SK-N-MC (cell line): ENCODE measurements around the gene FOXO1.

Source experiments
- DNase-seq: peaks from one replicate; pipeline ENCODE4 v3.0.0-alpha.2; 2011; ENCODE audit warnings: low read depth, low spot score
- H3K27ac ChIP-seq: fragments of 200-600 bp; sonication (generic); 2 replicates; pipeline ENCODE4 v1.5.1; 2016; ENCODE audit warnings: mixed run types
- H3K36me3 ChIP-seq: fragments of 200-600 bp; sonication (generic); 2 replicates; pipeline ENCODE4 v1.6.1; 2017; ENCODE audit warnings: antibody characterized with exemption, low read length, mixed read lengths; ENCODE audit not compliant: insufficient read depth
- H3K4me3 ChIP-seq: fragments of 200-600 bp; sonication (generic); 2 replicates; pipeline ENCODE4 v1.5.1; 2016
- H3K9ac ChIP-seq: fragments of 200-600 bp; sonication (generic); 2 replicates; pipeline ENCODE4 v1.8.0; 2017; ENCODE audit warnings: mixed run types, mixed read lengths; ENCODE audit not compliant: insufficient read length
- H3K9me3 ChIP-seq: fragments of 200-600 bp; sonication (generic); 2 replicates; pipeline ENCODE4 v1.6.1; 2017; ENCODE audit warnings: low read depth, mild to moderate bottlenecking, antibody characterized with exemption, low read length, moderate library complexity, mixed read lengths
- EZH2 ChIP-seq: fragments of 200-600 bp; sonication (generic); IDR thresholded peaks from one replicate; pipeline ENCODE4 v1.6.1; 2017; ENCODE audit warnings: antibody characterized with exemption
- FOXP2 ChIP-seq: optimal IDR thresholded peaks from 2 replicates; pipeline ENCODE3; 2011; ENCODE audit warnings: mild to moderate bottlenecking, moderate library complexity; ENCODE audit not compliant: insufficient read depth; ENCODE audit errors: extremely low read length, control extremely low read depth
- POLR2AphosphoS5 ChIP-seq: IDR thresholded peaks from 2 replicates; pipeline ENCODE4 v1.6.1; 2012; ENCODE audit warnings: mild to moderate bottlenecking, low read depth, low read length, borderline replicate concordance

Gene FOXO1

DNA sequence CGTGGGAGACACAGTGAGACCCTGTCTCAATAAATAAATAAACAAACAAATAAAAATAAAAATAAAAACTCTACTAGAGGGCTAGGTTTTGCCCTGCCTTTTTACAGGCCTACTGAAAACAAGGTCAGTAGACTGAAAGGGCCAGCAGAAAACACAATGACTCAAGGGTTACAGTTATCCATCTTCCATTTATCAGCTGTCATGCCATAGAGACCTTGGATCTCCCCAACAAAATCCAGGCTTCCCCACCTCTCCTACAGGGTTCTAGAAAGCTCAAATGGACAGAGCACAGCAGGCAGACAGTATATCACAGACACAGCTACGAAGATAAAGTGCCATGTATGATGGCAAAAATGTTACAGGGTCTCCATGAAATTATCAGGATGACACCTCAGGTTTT is 54.4 kb downstream of the FOXO1 start:
- Histone ChIP-seq H3K4me3 (no peak overlapping the region), H3K36me3 (no peaks in the 10 kb centered on the region), H3K27ac (no peak overlapping the region), H3K9me3 (no peaks in the 10 kb centered on the region), H3K9ac (no peak overlapping the region)
- TF ChIP-seq POLR2AphosphoS5 = no peak
- no peak for TF ChIP-seq FOXP2
- TF ChIP-seq EZH2 = no peak
- DNase-seq = no peak

DNA sequence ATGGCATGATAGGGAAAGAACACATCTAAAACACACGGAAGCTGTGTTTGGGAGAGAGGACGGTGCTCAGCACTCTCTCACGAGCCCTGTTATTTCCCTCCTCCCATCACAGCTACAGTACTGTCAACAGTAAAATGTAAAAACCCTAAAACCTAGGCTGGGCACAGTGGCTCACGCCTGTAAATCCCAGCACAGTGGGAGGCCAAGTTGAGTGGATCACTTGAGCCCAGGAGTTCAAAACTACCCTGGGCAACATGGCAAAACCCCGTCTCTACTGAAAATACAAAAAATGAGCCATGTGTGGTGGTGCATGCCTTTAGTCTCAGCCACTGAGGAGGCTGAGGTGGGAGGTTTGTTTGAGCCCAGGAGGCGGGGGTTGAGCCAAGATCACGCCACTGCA is 54.8 kb downstream of the FOXO1 start:
- no peaks in the 10 kb centered on the region for H3K36me3 ChIP-seq

DNA sequence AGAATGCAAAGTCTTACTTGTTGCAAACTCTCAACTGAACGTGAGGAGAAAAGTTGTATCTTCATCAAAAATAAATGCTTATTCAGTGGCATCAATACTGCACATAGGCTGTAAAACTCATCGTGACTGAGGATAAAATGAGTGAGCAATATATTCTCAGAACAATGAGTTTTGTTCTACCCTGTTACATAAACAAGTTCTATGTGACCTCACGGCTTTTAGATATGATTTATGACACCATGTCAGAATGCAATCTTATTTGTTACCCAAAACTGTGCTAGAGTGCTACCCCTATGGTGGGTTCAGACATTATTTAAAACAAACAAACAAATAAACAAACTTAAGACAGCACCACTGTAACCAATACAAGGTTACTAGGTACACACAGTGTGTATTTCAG is 55.4 kb downstream of the FOXO1 start:
- TF ChIP-seq EZH2 (no peak), POLR2AphosphoS5 (no peak), FOXP2 (no peak)
- Histone ChIP-seq H3K9ac (no peak overlapping the region), H3K27ac (no peak overlapping the region), H3K36me3 (no peaks in the 10 kb centered on the region), H3K4me3 (no peak overlapping the region), H3K9me3 (no peaks in the 10 kb centered on the region)
- DNase-seq = no peak

More for the DNA sequence above, 54.8 kb downstream of the FOXO1 start:
- DNase-seq = no peak
- Histone ChIP-seq H3K4me3 (no peak overlapping the region), H3K9ac (no peak overlapping the region), H3K27ac (no peak overlapping the region), H3K9me3 (no peaks in the 10 kb centered on the region)
- TF ChIP-seq EZH2 (no peak), FOXP2 (no peak), POLR2AphosphoS5 (no peak)

DNA sequence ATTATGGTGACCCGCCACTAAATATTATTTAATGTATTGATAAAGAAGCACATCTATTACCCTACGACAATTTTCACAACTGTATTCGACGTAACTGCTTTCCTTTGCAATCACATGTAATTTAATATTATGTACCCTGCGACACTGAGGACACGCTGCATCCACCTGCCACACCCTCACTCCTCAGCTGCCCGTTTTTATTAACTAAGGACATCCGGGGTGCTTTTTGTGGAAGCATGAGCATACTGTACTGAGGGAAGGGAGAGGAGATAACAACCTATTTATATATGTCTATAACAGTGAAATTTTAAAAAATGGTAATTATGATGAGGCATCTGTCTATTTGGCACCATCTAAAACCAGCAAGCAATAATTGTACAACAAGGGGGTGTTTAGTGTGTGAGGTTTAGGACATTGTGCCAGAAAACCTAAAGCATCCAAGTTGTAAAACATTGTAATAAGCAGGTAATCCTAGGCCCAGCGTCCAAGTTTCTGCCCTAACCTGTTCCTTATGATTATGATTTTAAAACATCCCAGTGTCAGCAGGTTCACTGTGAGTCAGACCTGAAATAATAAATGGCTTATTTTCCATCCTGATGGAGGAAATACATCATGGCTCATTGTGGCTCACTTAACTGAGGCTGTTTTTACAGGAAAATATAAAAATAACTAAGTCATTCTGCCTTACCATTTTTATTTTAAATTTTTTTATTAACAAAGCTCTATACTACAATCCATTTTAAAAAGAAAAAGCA is 56.3 kb downstream of the FOXO1 start:
- no peak for DNase-seq

DNA sequence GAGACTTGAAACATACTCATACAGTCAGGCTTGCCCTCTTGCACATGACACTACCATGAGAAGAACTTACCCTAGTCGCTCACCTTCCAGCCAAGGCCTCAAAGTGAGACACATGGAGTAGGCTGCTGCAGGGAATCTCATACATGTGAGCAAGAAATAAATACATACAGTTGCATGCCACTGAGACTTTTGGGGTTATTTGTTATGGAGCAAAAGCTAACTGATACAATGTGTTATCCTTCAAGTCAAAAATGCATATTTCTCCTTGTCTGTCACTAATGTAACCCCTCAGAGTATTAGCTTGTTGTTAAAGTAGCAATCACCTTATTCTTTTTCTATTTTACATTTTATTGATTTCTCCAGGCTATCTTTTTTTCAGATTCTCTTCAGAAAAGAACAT is 58.1 kb downstream of the FOXO1 start:
- no peak for DNase-seq
- Histone ChIP-seq H3K36me3 (no peaks in the 10 kb centered on the region), H3K9ac (no peak overlapping the region), H3K4me3 (no peak overlapping the region), H3K27ac (no peak overlapping the region), H3K9me3 (no peaks in the 10 kb centered on the region)
- TF ChIP-seq EZH2 = no peak

More for the DNA sequence above, 56.3 kb downstream of the FOXO1 start:
- no peak overlapping the region for H3K27ac ChIP-seq
- H3K4me3 ChIP-seq = no peak overlapping the region
- no peaks in the 10 kb centered on the region for H3K36me3 ChIP-seq
- no peaks in the 10 kb centered on the region for H3K9me3 ChIP-seq
- no peak for TF ChIP-seq EZH2
- no peak for TF ChIP-seq POLR2AphosphoS5
- no peak for TF ChIP-seq FOXP2
- no peak overlapping the region for H3K9ac ChIP-seq

DNA sequence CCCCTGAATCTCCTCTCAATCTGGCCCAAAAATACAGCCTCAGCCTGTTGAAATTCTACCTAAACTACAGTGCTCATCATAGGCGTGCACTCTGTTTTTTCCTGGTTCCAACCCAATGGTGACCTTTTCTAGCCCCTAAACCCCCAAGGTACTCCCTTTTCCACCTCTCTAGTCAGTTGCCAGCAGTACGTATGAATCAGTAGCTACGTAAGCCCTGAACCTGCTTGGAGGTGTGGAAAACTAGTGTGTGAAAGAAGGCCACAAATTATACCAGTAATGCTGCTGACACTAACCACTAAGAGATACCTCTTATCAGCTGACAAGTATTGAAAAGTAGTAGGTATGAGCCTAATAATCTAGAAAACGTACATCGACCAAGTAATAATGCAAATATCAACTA is 60.9 kb downstream of the FOXO1 start:
- Histone ChIP-seq H3K9me3 (no peaks in the 10 kb centered on the region), H3K4me3 (no peak overlapping the region), H3K36me3 (no peaks in the 10 kb centered on the region), H3K27ac (no peak overlapping the region), H3K9ac (no peak overlapping the region)
- DNase-seq = no peak
- TF ChIP-seq POLR2AphosphoS5 (no peak), FOXP2 (no peak), EZH2 (no peak)

DNA sequence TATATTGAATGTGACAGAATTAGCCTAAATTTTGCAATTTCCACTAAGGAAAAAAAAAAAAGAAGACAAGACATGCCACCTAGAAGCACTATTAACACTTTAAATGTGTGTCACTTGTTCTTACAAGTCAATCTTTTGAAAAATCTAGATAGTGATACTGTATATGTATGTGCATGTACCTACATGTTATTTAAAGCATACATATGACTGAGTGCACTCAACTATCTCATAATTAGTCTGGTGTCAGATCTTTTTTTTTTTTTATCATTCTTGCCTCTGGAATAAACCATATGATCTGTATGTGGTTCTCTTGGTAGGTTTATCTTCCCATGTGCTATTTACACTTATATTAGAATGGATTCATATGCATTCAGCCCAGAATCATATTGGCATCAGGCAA is 62.3 kb downstream of the FOXO1 start:
- H3K36me3 ChIP-seq = no peaks in the 10 kb centered on the region
- no peak overlapping the region for H3K27ac ChIP-seq

DNA sequence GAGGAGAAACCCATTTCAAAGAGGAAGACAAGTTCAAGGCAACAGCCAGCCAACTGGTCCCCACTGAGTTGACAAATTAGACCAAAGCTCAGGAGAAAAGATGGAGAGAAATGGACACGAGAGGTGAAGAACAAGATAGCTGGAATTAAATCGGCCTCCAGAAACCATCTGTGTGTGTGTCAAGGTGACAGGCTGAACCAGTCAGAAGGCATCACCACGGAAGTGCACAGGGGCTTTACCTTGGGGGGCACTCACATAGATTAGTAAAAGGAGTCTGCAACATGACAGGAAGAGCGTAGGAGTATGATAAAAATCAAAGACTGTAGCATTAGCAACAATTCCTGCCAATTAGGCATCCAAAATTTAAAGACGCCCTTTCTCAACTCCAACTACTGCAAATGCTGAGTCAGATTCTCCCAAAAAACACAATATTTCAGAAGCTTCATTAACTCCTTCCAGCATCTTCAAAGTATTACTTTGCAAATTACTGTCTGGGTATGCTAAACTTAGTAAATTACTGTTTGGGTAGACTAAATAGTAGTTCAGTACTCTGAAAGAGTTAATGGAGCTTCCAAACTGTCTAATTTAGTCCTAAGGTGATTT is 66.2 kb downstream of the FOXO1 start:
- no peak for DNase-seq
- H3K9ac ChIP-seq = no peak overlapping the region
- H3K36me3 ChIP-seq = no peaks in the 10 kb centered on the region
- TF ChIP-seq EZH2 (no peak), FOXP2 (no peak)
- H3K9me3 ChIP-seq = no peaks in the 10 kb centered on the region
- H3K27ac ChIP-seq = no peak overlapping the region
- H3K4me3 ChIP-seq = no peak overlapping the region

More for the DNA sequence above, 62.3 kb downstream of the FOXO1 start:
- Histone ChIP-seq H3K9me3 (no peaks in the 10 kb centered on the region), H3K4me3 (no peak overlapping the region), H3K9ac (no peak overlapping the region)
- DNase-seq = no peak
- TF ChIP-seq FOXP2 = no peak
- TF ChIP-seq EZH2 = no peak
- TF ChIP-seq POLR2AphosphoS5 = no peak

DNA sequence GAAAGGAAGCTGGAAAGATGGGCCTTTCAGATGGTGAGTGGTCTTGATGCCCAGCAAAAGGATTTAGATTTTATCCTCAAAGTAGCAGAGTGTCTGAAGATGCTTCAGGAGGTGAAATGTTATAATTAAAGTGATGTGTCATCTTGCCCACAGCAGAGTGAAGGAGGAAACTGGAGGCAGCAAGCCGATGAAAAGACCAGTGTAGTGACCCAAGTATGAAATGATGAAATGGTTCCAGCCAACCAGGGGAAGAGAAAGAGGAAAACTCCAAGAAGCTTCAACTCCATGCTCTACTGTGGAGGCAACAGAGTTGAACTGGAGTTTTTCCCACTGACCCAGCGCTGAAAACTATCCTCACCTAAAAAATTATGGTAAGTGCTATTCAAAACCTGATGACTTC is 66.7 kb downstream of the FOXO1 start:
- no peak overlapping the region for H3K27ac ChIP-seq
- no peak overlapping the region for H3K9ac ChIP-seq
- no peak for TF ChIP-seq FOXP2
- H3K4me3 ChIP-seq = no peak overlapping the region
- DNase-seq = no peak
- no peaks in the 10 kb centered on the region for H3K36me3 ChIP-seq
- H3K9me3 ChIP-seq = no peaks in the 10 kb centered on the region
